Measurements from ENCODE around the gene YWHAH. TPM values are rescaled to one million over a fixed set of nuclear protein-coding genes. Genes with fewer than 3 reads are reported as not detected.
A peak's percentile ranks its signal among the peaks of the same experiment; 100 is the strongest.

The YWHAH gene
- total and polyA plus RNA-seq, 2 of the 8 experiments (the other 6 are each of a cell fraction or from before 2014, with no cell fraction given): 146 to 247 TPM

GRCh38 chr22:31933406-31933805 is 10.9 kb upstream of the YWHAH start:
- Histone ChIP-seq H3K27ac (ENCODE audit: low read depth, low read length) (no peak overlapping the region), H3K23ac (ENCODE audit: insufficient read length) (no peak overlapping the region), H2AFZ (ENCODE audit: low read length) (no peak overlapping the region), H3K23me2 (ENCODE audit: low read depth, low read length) (no peaks in the 10 kb centered on the region), H3K36me3 (ENCODE audit: control insufficient read depth in 2 of 4, insufficient read depth in 4 of 4, low read length in 3 of 4) (no peaks in the 10 kb centered on the region), H3K4me2 (ENCODE audit: insufficient read depth in 1 of 2, low read depth in 2 of 2, low read length in 2 of 2) (no peak overlapping the region), H3K79me2 (ENCODE audit: control insufficient read depth in 1 of 2, insufficient read depth in 2 of 2, low read length in 2 of 2) (no peaks in the 10 kb centered on the region), H2BK120ac (replicated peaks; ENCODE audit: low read depth, low read length) (no peak overlapping the region), H4K5ac (ENCODE audit: insufficient read length, low read depth, low read length) (no peak overlapping the region), H3K9me3 (ENCODE audit: insufficient read depth in 2 of 2, low read depth in 1 of 2, low read length in 1 of 2) (no peaks in the 10 kb centered on the region), H3K79me1 (ENCODE audit: low read depth, low read length) (no peaks in the 10 kb centered on the region), H4K8ac (ENCODE audit: extremely low read depth, insufficient read depth, low read length) (no peak overlapping the region), H3K18ac (ENCODE audit: extremely low read depth, low read length) (no peak overlapping the region), H3K4me3 (ENCODE audit: extremely low read depth in 1 of 4, insufficient read depth in 2 of 4, low read depth in 3 of 4, low read length in 4 of 4) (no peak overlapping the region), H2BK20ac (ENCODE audit: low read length) (no peak overlapping the region), H4K20me1 (replicated peaks in 1 of 2; ENCODE audit: control insufficient read depth in 1 of 2, insufficient read depth in 2 of 2, low read length in 2 of 2) (no peaks in the 10 kb centered on the region), H2BK5ac (ENCODE audit: low read depth, low read length) (no peak overlapping the region), H2AK5ac (ENCODE audit: low read depth, low read length) (no peak overlapping the region), H3K9ac (replicated peaks in 1 of 4; ENCODE audit: extremely low read depth in 1 of 4, low read depth in 3 of 4, low read length in 3 of 4) (no peak overlapping the region), H3K4ac (replicated peaks; ENCODE audit: insufficient read length, low read depth, low read length) (no peak overlapping the region), H2BK15ac (ENCODE audit: low read length) (no peak overlapping the region), H4K91ac (replicated peaks; ENCODE audit: insufficient read length, low read length) (no peak overlapping the region), H3K4me1 (replicated peaks in 1 of 4; ENCODE audit: control insufficient read depth in 3 of 4, insufficient read depth in 4 of 4, low read length in 3 of 4) (no peaks in the 10 kb centered on the region), H2BK12ac (ENCODE audit: low read depth, low read length) (no peak overlapping the region), H3K14ac (ENCODE audit: insufficient read length) (no peak overlapping the region), H3K27me3 (replicated peaks in 1 of 4; ENCODE audit: control insufficient read depth in 3 of 4, extremely low read depth in 1 of 4, insufficient read depth in 3 of 4, low read length in 3 of 4) (no peaks in the 10 kb centered on the region), H3K56ac (replicated peaks; ENCODE audit: insufficient read length, low read depth, low read length) (no peak overlapping the region)
- DNase-seq (ENCODE audit: low read depth in 1 of 2, low spot score in 2 of 2) (no peak), FAIRE-seq (no peak)
- TF ChIP-seq BRCA1 (IDR thresholded peaks at IDR 0.05; ENCODE audit: low read depth, low read length) (no peak), KDM1A (IDR thresholded peaks at IDR 0.05; ENCODE audit: borderline replicate concordance, low read length) (0 out of 2 replicates have a peak, but pooled peaks have one; percentile 26)
- CTCF ChIA-PET (ENCODE audit: partially characterized antibody): interaction anchor here (1.0 to 1.4 kb wide), 2 partner anchors 37 to 61 kb away, joined by 3 to 4 read pairs; no protein-coding TSS in a partner anchor
- POLR2A ChIA-PET (ENCODE audit: partially characterized antibody): interaction anchor here (0.7 to 3.0 kb wide), 5 partner anchors 10 to 75 kb away, joined by 3 to 12 read pairs (median 4); no protein-coding TSS in a partner anchor
- 89% methylated on average over 6 of the region's 6 CpGs; no CpG with 5 or more reads in 1 of the 2 experiments for WGBS, 2 experiments (ENCODE audit: extremely low coverage in 1 of 2, insufficient coverage in 1 of 2, insufficient read length in 1 of 2, insufficient replicate concordance in 2 of 2, low coverage in 1 of 2, low lambda C conversion rate in 2 of 2, missing lambda C conversion rate in 1 of 2)

Measured in H1 (cell line).